HT1080 (cell line): ENCODE data around the gene GARS1. TPM values are rescaled to one million over a fixed set of nuclear protein-coding genes. Genes with fewer than 3 reads are reported as not detected.
"Not testable (repeated sequence)": the region's sequence is repeated elsewhere in the genome, so short reads cannot be mapped to it uniquely, and the experiment has no call there.

Experiments used
- DNase-seq: peaks from one replicate; pipeline ENCODE4 v3.0.0-alpha.2; 2015; ENCODE audit warnings: low read depth
- polyA plus RNA-seq, 2 experiments: library from polyadenylated mRNA; depleted of rRNA; stranded (reverse); fragments of >200 nt; gene quantifications; 2 replicates each; pipeline ENCODE4 v1.2.3, GENCODE V29; 2015
- total RNA-seq: library from RNA; depleted of rRNA; stranded (reverse); fragments of >200 nt; shearing (Covaris generic); gene quantifications from 2 replicates; pipeline ENCODE4 v1.2.3, GENCODE V29; 2014; rRNA removed

The GARS1 gene
- total RNA-seq = 162 and 205 TPM in 2 replicates
- polyA plus RNA-seq (2015; cell fraction: cytosol; rRNA removed) = 550 and 559 TPM in 2 replicates
- 799 and 863 TPM in 2 replicates for polyA plus RNA-seq (2015; cell fraction: nucleus; rRNA removed)

DNA sequence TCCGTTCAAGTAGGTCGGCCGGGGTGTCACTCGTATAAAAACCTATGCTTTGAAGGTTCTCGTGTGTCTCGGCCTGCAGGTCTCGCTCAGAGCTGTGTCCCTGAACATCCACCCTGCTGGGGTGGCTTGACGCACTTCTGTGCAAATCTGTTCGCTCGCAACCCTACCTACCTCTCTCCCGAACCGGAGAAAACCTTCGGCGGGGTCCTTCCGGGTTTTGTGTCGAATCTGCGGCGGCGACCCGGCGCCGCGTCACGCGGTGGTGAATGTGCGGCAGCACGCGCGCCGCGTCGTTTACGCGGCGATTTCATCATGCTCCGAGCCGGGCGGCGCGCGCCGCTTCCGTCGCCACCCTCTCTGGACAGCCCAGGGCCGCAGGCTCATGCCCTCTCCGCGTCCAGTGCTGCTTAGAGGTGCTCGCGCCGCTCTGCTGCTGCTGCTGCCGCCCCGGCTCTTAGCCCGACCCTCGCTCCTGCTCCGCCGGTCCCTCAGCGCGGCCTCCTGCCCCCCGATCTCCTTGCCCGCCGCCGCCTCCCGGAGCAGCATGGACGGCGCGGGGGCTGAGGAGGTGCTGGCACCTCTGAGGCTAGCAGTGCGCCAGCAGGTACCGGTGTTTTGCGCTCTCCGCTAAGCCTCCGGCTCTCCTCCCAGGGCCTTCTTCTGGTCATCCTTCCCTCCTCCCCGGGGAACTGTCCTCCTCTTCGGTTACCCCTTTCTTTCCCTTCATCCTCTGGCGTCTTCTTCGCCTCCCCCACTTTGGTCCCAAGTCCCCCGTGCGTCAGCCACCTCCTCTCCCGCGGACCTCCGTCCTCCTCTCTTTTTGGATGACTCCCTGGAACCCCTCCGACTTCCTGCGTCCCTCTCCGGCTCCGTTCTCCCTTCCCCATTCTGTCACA is at the start of gene GARS1:
GARS1 (plus strand) TSS at position 339 of the 896 bp plus-strand sequence; CDS start at position 383, 44 bp downstream.
- peak; percentile 89 for DNase-seq

GRCh38 chr7:30545791-30546555 is 48.7 kb upstream of the GARS1 start:
- no peak for DNase-seq

DNA sequence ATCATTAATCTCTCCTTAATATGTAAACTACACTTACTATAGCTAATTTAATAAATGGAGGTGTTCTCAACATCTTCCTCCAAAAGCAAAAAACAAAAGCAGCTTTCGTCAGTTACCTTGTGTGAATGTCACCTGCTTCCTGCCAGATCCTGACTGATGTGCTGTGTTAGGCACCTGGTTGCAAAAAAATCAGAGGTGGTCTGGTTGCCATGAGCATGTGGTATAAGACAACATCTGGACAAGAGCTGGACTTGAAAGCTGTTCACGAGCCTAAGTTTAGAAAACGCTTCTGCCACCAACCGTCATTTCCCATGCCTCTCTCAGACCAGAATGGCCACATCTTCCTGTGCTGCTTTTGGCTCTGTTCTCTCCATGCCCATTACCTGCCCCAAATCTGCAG is 48.1 kb upstream of the GARS1 start:
- DNase-seq = no peak

- peak; percentile 69 for DNase-seq
Measured at GRCh38 chr7:30548845-30549244, 45.8 kb upstream of the GARS1 start.

GRCh38 chr7:30549931-30550493 is 44.7 kb upstream of the GARS1 start:
- DNase-seq = peak; percentile 55

DNA sequence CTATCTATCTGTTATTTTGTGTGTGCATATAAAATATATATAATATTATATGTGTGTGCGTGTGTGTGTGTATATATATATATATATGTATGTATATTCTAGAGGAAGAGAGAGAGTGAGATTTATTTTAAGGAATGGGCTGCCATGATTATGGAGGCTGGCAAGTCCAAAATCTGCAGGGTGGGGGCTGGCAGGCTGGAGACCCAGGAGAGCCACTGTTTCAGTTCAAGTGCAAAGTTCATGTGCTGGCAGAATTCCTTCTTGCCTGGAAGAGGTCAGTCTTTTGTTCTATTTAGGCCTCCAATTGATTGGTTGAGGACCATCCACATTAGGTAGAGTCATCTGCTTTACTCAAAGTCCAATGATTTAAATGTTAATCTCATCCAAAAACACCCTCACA is 42.3 kb upstream of the GARS1 start:
- no peak for DNase-seq

DNA sequence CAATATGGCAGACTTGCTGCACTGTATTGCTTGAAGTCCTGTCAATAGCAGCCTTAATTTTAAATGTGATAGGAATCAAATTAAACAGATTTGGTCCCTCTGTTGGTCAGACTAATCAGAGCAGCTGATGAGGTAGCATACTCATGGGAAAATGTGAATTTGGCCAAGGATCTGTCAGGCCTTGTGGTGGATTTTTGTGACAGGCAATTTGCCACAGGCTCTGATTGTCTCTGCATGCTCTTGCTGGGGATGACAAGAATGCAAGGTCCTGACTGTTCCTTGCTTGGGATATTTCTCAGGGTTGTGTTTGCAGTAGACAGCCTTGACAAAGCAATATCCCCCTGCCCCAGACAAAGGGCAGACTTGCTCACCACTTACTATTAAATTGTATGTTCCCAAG is 41.5 kb upstream of the GARS1 start:
- no peak for DNase-seq

DNA sequence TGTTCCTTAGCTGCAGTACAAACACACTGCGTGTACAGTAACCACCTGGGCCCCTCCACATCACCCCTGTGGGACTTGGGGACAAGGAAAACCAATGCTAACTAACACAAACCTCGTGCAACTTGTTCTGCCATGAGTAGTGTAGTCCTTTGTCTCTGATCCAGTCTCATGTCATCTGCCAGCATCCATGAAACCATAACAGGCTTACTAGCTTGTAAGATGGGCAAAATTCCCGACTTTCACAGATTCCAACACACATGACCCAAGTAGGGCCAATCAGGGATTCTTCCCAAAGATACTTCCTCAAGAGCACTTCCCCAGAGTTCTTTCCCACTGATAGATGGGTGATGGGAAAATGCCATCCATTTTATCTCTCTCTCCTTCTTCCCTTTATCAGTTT is 41.1 kb upstream of the GARS1 start:
- DNase-seq = no peak

DNA sequence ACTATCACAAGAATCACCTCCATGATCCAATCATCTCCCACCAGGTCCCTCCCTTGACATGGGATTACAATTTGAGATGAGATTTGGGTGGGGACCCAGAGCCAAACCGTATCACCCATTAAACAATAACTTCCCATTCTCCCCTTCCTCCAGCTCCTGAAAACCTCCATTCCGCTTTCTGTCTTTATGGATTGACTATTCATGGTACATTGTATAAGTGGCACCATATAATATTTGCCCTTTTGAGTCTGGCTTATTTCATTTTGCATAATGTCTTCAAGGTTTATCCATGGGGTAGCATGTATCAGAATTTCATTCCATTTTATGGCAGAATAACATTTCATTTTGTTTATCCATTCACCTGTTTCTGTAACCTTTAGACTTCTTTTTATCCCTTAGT is 39.2 kb upstream of the GARS1 start:
- DNase-seq = no peak

DNA sequence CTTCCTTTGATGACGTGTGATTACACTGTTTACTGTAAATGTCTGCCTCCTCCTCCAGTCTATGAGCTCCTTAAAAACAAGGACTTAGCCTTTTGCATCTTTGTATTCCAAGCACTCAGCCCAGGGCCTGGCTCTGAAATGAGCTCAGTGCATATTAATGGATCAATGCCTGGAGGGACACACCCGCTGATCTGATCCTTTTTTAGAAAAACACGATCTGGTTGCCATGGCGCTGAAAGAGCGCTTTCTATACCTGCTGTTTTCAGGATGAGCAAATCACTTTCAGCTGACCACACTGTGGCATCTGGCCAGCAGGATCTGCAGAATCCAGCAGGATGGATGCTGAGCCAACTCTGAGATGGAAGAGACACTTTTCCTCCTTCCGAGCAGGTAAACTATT is 37.8 kb upstream of the GARS1 start:
- peak; percentile 46 for DNase-seq

GRCh38 chr7:30557245-30557644 is 37.4 kb upstream of the GARS1 start:
- DNase-seq = no peak

GRCh38 chr7:30559611-30560010 is 35.1 kb upstream of the GARS1 start:
- no peak for DNase-seq

- DNase-seq = no peak
Measured at GRCh38 chr7:30561389-30561788, 33.3 kb upstream of the GARS1 start.

DNA sequence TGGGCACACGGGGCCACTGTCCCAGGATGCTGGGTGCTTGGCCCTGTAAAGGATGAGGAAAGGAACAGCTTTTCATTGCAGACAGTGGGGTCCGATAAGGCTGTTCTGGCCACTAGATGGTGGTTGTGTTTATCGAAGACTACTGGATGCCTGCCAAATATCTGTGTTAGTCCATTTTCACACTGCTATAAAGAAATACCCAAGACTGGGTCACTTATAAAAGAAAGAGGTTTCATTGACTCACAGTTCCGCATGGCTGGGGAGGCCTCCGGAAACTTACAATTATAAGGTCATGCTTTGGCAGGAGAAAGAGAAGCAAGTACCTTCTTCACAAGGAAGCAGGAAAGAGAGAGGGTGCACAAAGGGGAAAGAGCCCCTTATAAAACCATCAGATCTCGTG is 32.2 kb upstream of the GARS1 start:
- DNase-seq = peak; percentile 42

DNA sequence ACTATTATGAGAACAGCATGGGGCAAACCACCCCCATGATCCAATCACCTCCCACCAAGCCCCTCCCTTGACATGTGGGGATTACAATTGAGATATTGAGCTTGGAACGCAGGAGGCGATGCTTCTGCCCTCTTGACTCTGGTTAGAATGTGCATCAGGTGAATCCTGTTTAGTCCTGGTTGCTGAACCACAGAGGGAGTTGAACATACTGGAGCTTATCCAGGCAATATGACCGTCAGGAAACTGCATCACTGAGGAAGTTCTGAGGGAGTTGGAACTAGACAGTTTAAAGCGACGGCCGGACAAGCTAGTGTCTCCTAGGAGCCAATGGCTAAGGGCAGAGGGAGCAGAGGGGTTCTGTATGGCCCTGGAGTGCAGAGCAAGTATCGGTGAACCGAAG is 31.8 kb upstream of the GARS1 start:
- no peak for DNase-seq

- peak; percentile 91 for DNase-seq
Measured at GRCh38 chr7:30563326-30563942, 31.2 kb upstream of the GARS1 start.

GRCh38 chr7:30564243-30564892 is 30.3 kb upstream of the GARS1 start:
- DNase-seq = peak; percentile 82

DNA sequence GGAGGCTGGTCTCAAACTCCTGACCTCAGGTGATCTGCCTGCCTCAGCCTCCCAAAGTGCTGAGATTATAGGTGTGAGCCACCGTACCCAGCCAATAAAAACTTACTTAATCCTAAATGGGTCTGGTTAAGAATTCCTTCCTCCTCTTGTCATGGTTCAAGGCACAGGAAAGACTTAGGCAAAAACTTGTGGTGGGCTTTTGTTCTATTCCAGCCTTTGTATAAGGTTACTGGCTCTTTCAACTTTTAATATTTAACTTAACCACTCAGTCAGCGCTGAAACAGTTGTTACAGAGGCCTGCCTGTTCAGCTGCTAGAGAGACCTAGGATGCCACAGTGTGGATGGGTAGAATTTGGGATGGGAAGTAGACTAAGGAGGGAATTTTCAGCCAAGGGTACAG is 28.1 kb upstream of the GARS1 start:
- no peak for DNase-seq

DNA sequence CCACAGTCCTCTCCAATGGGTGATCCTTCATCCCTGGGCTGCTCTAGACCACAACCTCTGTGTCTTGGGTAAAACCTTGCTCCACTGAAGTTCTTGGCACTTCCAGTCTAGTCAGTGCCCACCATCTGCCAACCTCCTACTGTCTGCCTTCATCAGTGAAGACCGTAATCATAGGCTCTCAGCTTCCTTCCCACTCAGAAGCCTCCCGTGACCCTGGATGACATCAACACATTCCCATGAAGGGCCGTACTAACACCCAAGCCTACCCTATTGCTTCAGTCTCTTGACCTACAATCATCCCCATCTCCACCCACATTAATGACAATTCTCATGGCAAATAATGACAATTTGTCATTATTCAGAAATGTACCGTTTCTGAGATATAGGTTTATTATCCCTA is 27.6 kb upstream of the GARS1 start:
- DNase-seq = no peak

DNA sequence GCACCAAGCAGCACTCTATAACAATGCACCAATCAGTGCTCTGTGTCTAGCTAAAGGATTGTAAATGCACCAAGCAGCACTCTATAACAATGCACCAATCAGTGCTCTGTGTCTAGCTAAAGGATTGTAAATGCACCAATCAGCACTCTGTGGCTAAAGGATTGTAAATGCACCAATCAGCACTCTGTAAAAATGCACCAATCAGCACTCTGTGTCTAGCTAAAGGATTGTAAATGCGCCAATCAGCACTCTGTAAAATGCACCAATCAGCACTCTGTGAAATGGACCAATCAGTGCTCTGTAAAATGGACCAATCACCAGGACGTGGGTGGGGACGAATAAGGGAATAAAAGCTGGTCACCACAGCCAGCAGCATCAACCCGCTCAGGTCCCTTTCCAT is 24.4 kb upstream of the GARS1 start:
- DNase-seq = not testable (repeated sequence)
